H1 (cell line): ENCODE measurements around the gene SLC12A5. TPM values are rescaled to one million over a fixed set of nuclear protein-coding genes. Genes with fewer than 3 reads are reported as not detected.

Experiments
- CTCF ChIA-PET: fragments of 300-600 bp; sonication (Branson Sonifier 250); formaldehyde crosslinking; loops from one replicate; lab custom pipeline; 2021; ENCODE audit not compliant: partially characterized antibody; lab: Charles Lee
- POLR2A ChIA-PET: fragments of 300-600 bp; sonication (Branson Sonifier 250); formaldehyde crosslinking; loops from one replicate; lab custom pipeline; 2021; ENCODE audit warnings: inconsistent platforms; ENCODE audit not compliant: partially characterized antibody; lab: Charles Lee
- DNase-seq, 2 experiments: peaks; one replicate each; pipeline versions ENCODE4 v3.0.0 to v3.0.0-alpha.2; 2010 to 2022; ENCODE audit warnings: low spot score in 2 of 2, low read depth in 1 of 2, mixed read lengths in 1 of 2
- FAIRE-seq: peaks from 2 replicates; lab custom pipeline; 2011; peaks lifted over from hg19 to GRCh38; lab: Jason Lieb, UNC
- H2AFZ ChIP-seq: 2 replicates; pipeline ENCODE4 v1.8.1; 2012; ENCODE audit warnings: low read length, inconsistent platforms
- H2AK5ac ChIP-seq: 2 replicates; pipeline ENCODE4 v1.6.1; 2013; ENCODE audit warnings: low read depth, low read length
- H2BK120ac ChIP-seq: replicated peaks from 2 replicates; pipeline ENCODE3; 2013; ENCODE audit warnings: low read depth, low read length, inconsistent platforms
- H2BK12ac ChIP-seq: 2 replicates; pipeline ENCODE4 v1.6.1; 2013; ENCODE audit warnings: low read depth, low read length
- H2BK15ac ChIP-seq: 2 replicates; pipeline ENCODE4 v1.6.1; 2013; ENCODE audit warnings: low read length
- H2BK20ac ChIP-seq: 2 replicates; pipeline ENCODE4 v1.6.1; 2013; ENCODE audit warnings: low read length
- H2BK5ac ChIP-seq: 2 replicates; pipeline ENCODE4 v1.6.1; 2013; ENCODE audit warnings: low read depth, low read length
- H3K14ac ChIP-seq: 2 replicates; pipeline ENCODE4 v1.6.1; 2013; ENCODE audit warnings: inconsistent platforms; ENCODE audit not compliant: insufficient read length
- H3K18ac ChIP-seq: 2 replicates; pipeline ENCODE4 v1.6.1; 2013; ENCODE audit warnings: low read length; ENCODE audit errors: extremely low read depth
- H3K23ac ChIP-seq: 2 replicates; pipeline ENCODE4 v1.6.1; 2013; ENCODE audit warnings: inconsistent platforms; ENCODE audit not compliant: insufficient read length
- H3K23me2 ChIP-seq: 2 replicates; pipeline ENCODE4 v1.6.1; 2013; ENCODE audit warnings: low read depth, low read length
- H3K27ac ChIP-seq: 2 replicates; pipeline ENCODE4 v1.6.1; 2011; ENCODE audit warnings: low read depth, low read length, inconsistent platforms
- H3K27me3 ChIP-seq, 4 experiments: replicated peaks in 1 of 4; 1 replicate in 1 of 4; 2 replicates in 3 of 4; pipeline versions ENCODE4 v1.6.1 to v1.8.1; 2011 to 2013; ENCODE audit warnings: low read length in 3 of 4, mild to moderate bottlenecking in 3 of 4, inconsistent platforms in 2 of 4, mixed read lengths in 2 of 4, moderate library complexity in 1 of 4; ENCODE audit not compliant: control insufficient read depth in 3 of 4, insufficient read depth in 3 of 4; ENCODE audit errors: extremely low read depth in 1 of 4
- H3K36me3 ChIP-seq, 4 experiments: 2 replicates each; pipeline versions ENCODE4 v1.6.1 to v1.8.1; 2011 to 2013; ENCODE audit warnings: mild to moderate bottlenecking in 4 of 4, low read length in 3 of 4, moderate library complexity in 2 of 4, control low read depth in 1 of 4, inconsistent platforms in 1 of 4; ENCODE audit not compliant: insufficient read depth in 4 of 4, control insufficient read depth in 2 of 4
- H3K4ac ChIP-seq: replicated peaks from 2 replicates; pipeline ENCODE3; 2013; ENCODE audit warnings: low read length, low read depth, mixed read lengths, inconsistent platforms; ENCODE audit not compliant: insufficient read length
- H3K4me1 ChIP-seq, 4 experiments: replicated peaks in 1 of 4; 1 replicate in 1 of 4; 2 replicates in 3 of 4; pipeline versions ENCODE4 v1.6.1 to v1.8.1; 2011 to 2013; ENCODE audit warnings: low read length in 3 of 4, inconsistent platforms in 2 of 4, mixed read lengths in 1 of 4; ENCODE audit not compliant: insufficient read depth in 4 of 4, control insufficient read depth in 3 of 4
- H3K4me2 ChIP-seq, 2 experiments: 2 replicates each; pipeline versions ENCODE4 v1.6.1 to v1.8.1; 2011 to 2013; ENCODE audit warnings: low read depth in 2 of 2, low read length in 2 of 2, control low read depth in 1 of 2, inconsistent platforms in 1 of 2, mild to moderate bottlenecking in 1 of 2; ENCODE audit not compliant: insufficient read depth in 1 of 2
- H3K4me3 ChIP-seq, 4 experiments: fragments of 200-600, 300-600 bp in 1 of 4; sonication (generic), shearing (Covaris generic), sonication (Bioruptor Twin) in 1 of 4; 2 replicates each; pipeline versions ENCODE4 v1.5.1 to v1.8.1; 2011 to 2016; ENCODE audit warnings: low read length in 4 of 4, low read depth in 3 of 4, control low read depth in 2 of 4, inconsistent platforms in 2 of 4, mild to moderate bottlenecking in 2 of 4, mixed read lengths in 1 of 4, moderate library complexity in 1 of 4; ENCODE audit not compliant: insufficient read depth in 2 of 4; ENCODE audit errors: extremely low read depth in 1 of 4
- H3K56ac ChIP-seq: replicated peaks from 2 replicates; pipeline ENCODE3; 2013; ENCODE audit warnings: low read depth, mild to moderate bottlenecking, mixed read lengths, low read length, inconsistent platforms; ENCODE audit not compliant: insufficient read length
- H3K79me1 ChIP-seq: 2 replicates; pipeline ENCODE4 v1.6.1; 2013; ENCODE audit warnings: low read depth, low read length, control low read depth
- H3K79me2 ChIP-seq, 2 experiments: 2 replicates each; pipeline versions ENCODE4 v1.6.1 to v1.8.1; 2012 to 2013; ENCODE audit warnings: low read length in 2 of 2, mild to moderate bottlenecking in 2 of 2, inconsistent platforms in 1 of 2; ENCODE audit not compliant: insufficient read depth in 2 of 2, control insufficient read depth in 1 of 2
- H3K9ac ChIP-seq, 4 experiments: replicated peaks in 1 of 4; 1 replicate in 1 of 4; 2 replicates in 3 of 4; pipeline versions ENCODE4 v1.6.1 to v1.8.1; 2011 to 2013; ENCODE audit warnings: low read depth in 3 of 4, low read length in 3 of 4, control low read depth in 2 of 4, mild to moderate bottlenecking in 2 of 4, moderate library complexity in 2 of 4, inconsistent platforms in 1 of 4; ENCODE audit errors: extremely low read depth in 1 of 4
- H3K9me3 ChIP-seq, 2 experiments: 2 replicates each; pipeline versions ENCODE4 v1.6.1 to v1.8.1; 2012 to 2013; ENCODE audit warnings: mild to moderate bottlenecking in 2 of 2, moderate library complexity in 2 of 2, control low read depth in 1 of 2, inconsistent platforms in 1 of 2, low read depth in 1 of 2, low read length in 1 of 2, mixed read lengths in 1 of 2; ENCODE audit not compliant: insufficient read depth in 2 of 2
- H4K20me1 ChIP-seq, 2 experiments: replicated peaks in 1 of 2; 2 replicates each; pipeline versions ENCODE3 to v1.8.1; 2011 to 2013; ENCODE audit warnings: inconsistent platforms in 2 of 2, low read length in 2 of 2, mild to moderate bottlenecking in 1 of 2; ENCODE audit not compliant: insufficient read depth in 2 of 2, control insufficient read depth in 1 of 2
- H4K5ac ChIP-seq: 2 replicates; pipeline ENCODE4 v1.6.1; 2013; ENCODE audit warnings: low read length, low read depth, mixed read lengths, inconsistent platforms; ENCODE audit not compliant: insufficient read length
- H4K8ac ChIP-seq: 2 replicates; pipeline ENCODE4 v1.8.0; 2013; ENCODE audit warnings: mild to moderate bottlenecking, moderate library complexity, low read length, inconsistent platforms; ENCODE audit not compliant: insufficient read depth; ENCODE audit errors: extremely low read depth
- H4K91ac ChIP-seq: replicated peaks from 2 replicates; pipeline ENCODE3; 2013; ENCODE audit warnings: low read length, mixed read lengths, inconsistent platforms; ENCODE audit not compliant: insufficient read length
- BACH1 ChIP-seq: IDR thresholded peaks from 2 replicates; pipeline ENCODE4 v1.6.1; 2012; ENCODE audit warnings: low read length, improper control_type of control experiment
- CEBPB ChIP-seq: IDR thresholded peaks from 2 replicates; pipeline ENCODE4 v1.6.1; 2012; ENCODE audit warnings: low read depth, low read length
- CREB1 ChIP-seq: IDR thresholded peaks from 2 replicates; pipeline ENCODE4 v1.6.1; 2012; ENCODE audit warnings: inconsistent platforms
- CTBP2 ChIP-seq: IDR thresholded peaks from 2 replicates; pipeline ENCODE4 v1.7.0; 2011; ENCODE audit warnings: borderline replicate concordance, mild to moderate bottlenecking, moderate library complexity, mixed read lengths, low read length; ENCODE audit not compliant: insufficient read depth, insufficient read length
- POLR2AphosphoS5 ChIP-seq: IDR thresholded peaks from 2 replicates; pipeline ENCODE4 v1.6.1; 2011; ENCODE audit warnings: low read depth, low read length
- RNF2 ChIP-seq: fragments of 200-900, 300-1000 bp; sonication (generic); IDR thresholded peaks from 2 replicates; pipeline ENCODE4 v1.7.1; 2016; ENCODE audit warnings: borderline replicate concordance, low read depth, mild to moderate bottlenecking, antibody characterized with exemption, low read length; ENCODE audit not compliant: poor library complexity, severe bottlenecking; ENCODE audit errors: missing control alignments
- SIN3A ChIP-seq, 2 experiments: IDR thresholded peaks in 1 of 2; conservative IDR thresholded peaks in 1 of 2; 2 replicates each; pipeline ENCODE4 v1.6.1; 2011 to 2012; ENCODE audit warnings: low read length in 2 of 2, improper control_type of control experiment in 1 of 2, low read depth in 1 of 2, mild to moderate bottlenecking in 1 of 2
- SIRT6 ChIP-seq: IDR thresholded peaks from one replicate; pipeline ENCODE4 v1.7.1; 2012; ENCODE audit warnings: low read length, inconsistent platforms
- SP2 ChIP-seq: IDR thresholded peaks from 2 replicates; pipeline ENCODE4 v1.6.1; 2012; ENCODE audit warnings: mild to moderate bottlenecking, low read length, inconsistent platforms
- SUZ12 ChIP-seq: fragments of 200-600 bp; sonication (generic); IDR thresholded peaks from 2 replicates; pipeline ENCODE4 v1.6.1; 2012; ENCODE audit warnings: mild to moderate bottlenecking, inconsistent platforms, low read length, moderate library complexity, mixed read lengths
- TAF7 ChIP-seq: optimal IDR thresholded peaks from 2 replicates; pipeline ENCODE3; 2011; ENCODE audit warnings: low read depth, mild to moderate bottlenecking, inconsistent platforms, low read length, moderate library complexity, borderline replicate concordance
- TBP ChIP-seq: IDR thresholded peaks from 2 replicates; pipeline ENCODE4 v1.6.1; 2011; ENCODE audit warnings: low read depth, low read length, improper control_type of control experiment
- WGBS, 2 experiments: shearing (Covaris generic) in 1 of 2; methylation state at CpG; one replicate each; pipeline versions ENCODE4 v1.1.6 to v1.1.7; 2013 to 2015; ENCODE audit warnings: low lambda C conversion rate in 2 of 2, mixed read lengths in 2 of 2, inconsistent platforms in 1 of 2, low coverage in 1 of 2, missing lambda C conversion rate in 1 of 2; ENCODE audit not compliant: insufficient replicate concordance in 2 of 2, insufficient coverage in 1 of 2, insufficient read length in 1 of 2; ENCODE audit errors: extremely low coverage in 1 of 2, missing lambda C conversion rate in 1 of 2; 5-methylcytosine and 5-hydroxymethylcytosine counted together
- polyA plus RNA-seq, 7 experiments: library from polyadenylated mRNA; depleted of rRNA in 3 of 7; stranded (reverse) in 5 of 7; unstranded in 2 of 7; fragments of >200 nt in 5 of 7; fragments of 200-250 nt in 2 of 7; gene quantifications; 1 replicate in 5 of 7; 2 replicates in 1 of 7; 4 replicates in 1 of 7; pipeline versions ENCODE4 v1.2.1 to v1.2.3, GENCODE V29; 2011 to 2013; ENCODE audit warnings: missing spikeins in 2 of 7, mixed read lengths in 2 of 7
- total RNA-seq: library from RNA; stranded (reverse); fragmentation: NEBNext Ultra II Directional; extraction: Animal tissue kit (Norgen Biotek cat#: 25700); gene quantifications from 2 replicates; pipeline ENCODE4 v1.2.1, GENCODE V29; 2021
- TF ChIP-seq, protein P1 (sequence below): IDR thresholded peaks from 2 replicates; pipeline ENCODE4 v1.6.1; 2012; ENCODE audit warnings: inconsistent platforms

Gene SLC12A5
- total and polyA plus RNA-seq, 2 of the 8 experiments (the other 6 are each of a cell fraction or from before 2014, with no cell fraction given): 1.9 to 7.3 TPM

DNA sequence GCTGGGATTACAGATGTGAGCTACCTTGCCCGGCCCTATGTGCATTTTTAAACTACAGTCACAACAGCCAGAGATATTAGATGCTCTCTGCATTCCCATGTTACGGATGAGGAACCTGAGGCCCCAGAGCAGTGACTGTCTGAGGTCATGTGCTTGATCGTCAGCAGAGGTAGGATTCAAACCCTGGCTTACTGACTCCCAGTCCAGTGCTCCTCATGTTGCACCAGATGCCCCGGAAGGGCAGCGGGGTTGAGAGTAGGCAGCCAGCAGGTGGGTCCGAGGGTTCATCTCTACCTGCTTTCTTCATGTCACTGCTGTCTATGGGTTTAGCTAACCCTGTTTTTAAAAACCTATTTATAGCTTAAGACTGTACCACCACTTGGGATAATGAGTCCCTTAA lies 47.8 kb upstream of the SLC12A5 start:
- Histone ChIP-seq H4K5ac (no peak overlapping the region), H3K27ac (no peak overlapping the region), H3K14ac (no peak overlapping the region), H2BK12ac (no peak overlapping the region), H2AFZ (no peak overlapping the region), H2BK5ac (no peak overlapping the region), H3K23ac (no peak overlapping the region), H4K91ac (no peak overlapping the region), H3K4me1 (peaks cover 0 to 8% (median 6%) of the 10 kb centered on the region in 4 experiments; a peak in 5 of 7 replicates), H2BK15ac (no peak overlapping the region), H3K4ac (no peak overlapping the region), H2BK20ac (no peak overlapping the region), H3K27me3 (no peaks in the 10 kb centered on the region), H2AK5ac (no peak overlapping the region), H3K79me2 (no peaks in the 10 kb centered on the region), H3K79me1 (no peaks in the 10 kb centered on the region), H3K23me2 (no peaks in the 10 kb centered on the region; the same call in 1 of the 2 replicates), H4K20me1 (no peaks in the 10 kb centered on the region), H3K9ac (no peak overlapping the region), H3K18ac (no peak overlapping the region), H3K36me3 (no peaks in the 10 kb centered on the region), H3K4me3 (no peak overlapping the region), H2BK120ac (no peak overlapping the region), H3K4me2 (no peak overlapping the region), H3K56ac (no peak overlapping the region), H4K8ac (no peak overlapping the region), H3K9me3 (no peaks in the 10 kb centered on the region)
- 85% methylated on average over 6 of the region's 6 CpGs; no CpG with 5 or more reads in 1 of the 2 experiments for WGBS, 2 experiments
- DNase-seq: no peak
- POLR2A ChIA-PET: interaction anchor here (1.3 to 2.7 kb wide), 3 partner anchors 9 to 45 kb away, joined by 3 to 8 read pairs (median 5); partner anchors contain the start of gene ZNF335
- TF ChIP-seq CTBP2 (no peak), TAF7 (no peak), SIN3A (conservative IDR thresholded peaks at IDR 0.05 in 1 of 2, IDR thresholded peaks at IDR 0.05 in 1 of 2; ENCODE audit: low read depth in 1 of 2, low read length in 2 of 2) (no peak), RNF2 (no peak), CEBPB (no peak), SUZ12 (no peak), POLR2AphosphoS5 (no peak), CREB1 (no peak), TBP (no peak), SIRT6 (no peak), SP2 (no peak), BACH1 (no peak)
- TF ChIP-seq, protein P1, sequence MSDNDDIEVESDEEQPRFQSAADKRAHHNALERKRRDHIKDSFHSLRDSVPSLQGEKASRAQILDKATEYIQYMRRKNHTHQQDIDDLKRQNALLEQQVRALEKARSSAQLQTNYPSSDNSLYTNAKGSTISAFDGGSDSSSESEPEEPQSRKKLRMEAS: no peak
- FAIRE-seq: no peak
- CTCF ChIA-PET: interaction anchor here (0.6 to 12.8 kb wide), 6 partner anchors 9 to 32 kb away, joined by 3 to 156 read pairs (median 3); partner anchors contain the start of gene ZNF335
